GM19438 (cell line): ENCODE data around the gene DNAJC30.
A peak's percentile ranks its signal among the peaks of the same experiment; 100 is the strongest.
"Not testable (repeated sequence)": the region's sequence is repeated elsewhere in the genome, so short reads cannot be mapped to it uniquely, and the experiment has no call there.

Experiments used
- ATAC-seq: cut with Tn5 transposase; IDR thresholded peaks from one replicate; pipeline ENCODE4 v1.9.1; 2021; ENCODE audit warnings: low read depth; ENCODE audit not compliant: unreplicated experiment

The DNAJC30 gene

DNA sequence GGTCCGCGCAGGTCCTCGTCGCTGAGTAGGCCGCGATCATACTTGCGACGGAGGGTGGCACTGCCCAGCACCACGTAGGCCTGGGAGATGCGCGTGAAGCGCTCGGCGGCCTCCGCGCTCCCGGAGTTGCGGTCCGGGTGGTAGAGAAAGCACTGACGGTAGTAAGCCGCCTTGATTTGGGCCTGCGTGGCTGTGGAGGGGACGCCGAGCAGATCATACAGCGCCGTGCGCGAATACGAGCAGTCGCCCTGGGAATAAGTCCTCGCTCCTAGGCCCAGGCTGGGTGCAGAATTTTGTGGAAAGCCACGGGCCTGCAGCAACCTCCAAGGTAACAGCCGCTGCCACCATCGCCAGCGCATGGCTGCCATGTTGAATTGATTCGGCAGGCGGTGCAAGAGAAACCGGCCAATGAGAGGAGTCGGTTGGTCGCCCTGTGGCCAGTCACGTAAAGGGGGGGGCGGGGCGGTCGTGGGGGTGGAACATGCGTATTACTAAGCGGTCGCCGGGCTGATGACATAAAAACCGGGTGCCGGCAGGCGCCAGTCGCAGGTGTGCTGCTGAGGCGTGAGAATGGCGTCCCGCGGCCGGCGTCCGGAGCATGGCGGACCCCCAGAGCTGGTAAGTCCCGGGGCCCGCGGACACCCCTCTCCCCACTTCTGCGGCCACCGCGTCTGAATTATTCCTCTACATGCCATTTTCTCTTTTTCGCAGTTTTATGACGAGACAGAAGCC lies at the start of gene DNAJC30, which contains the start of gene BUD23:
Gene DNAJC30 (minus strand): TSS at position 398 of the 732 bp plus-strand sequence. CDS start 30 bp downstream, at position 368.
Gene BUD23 (plus strand): TSS at position 542 of the 732 bp plus-strand sequence. CDS start 29 bp downstream, at position 571.
- peak; percentile 75 for ATAC-seq

- ATAC-seq = no peak
These were observed 49.1 kb upstream of the DNAJC30 start for GRCh38 chr7:73732397-73732796.

DNA sequence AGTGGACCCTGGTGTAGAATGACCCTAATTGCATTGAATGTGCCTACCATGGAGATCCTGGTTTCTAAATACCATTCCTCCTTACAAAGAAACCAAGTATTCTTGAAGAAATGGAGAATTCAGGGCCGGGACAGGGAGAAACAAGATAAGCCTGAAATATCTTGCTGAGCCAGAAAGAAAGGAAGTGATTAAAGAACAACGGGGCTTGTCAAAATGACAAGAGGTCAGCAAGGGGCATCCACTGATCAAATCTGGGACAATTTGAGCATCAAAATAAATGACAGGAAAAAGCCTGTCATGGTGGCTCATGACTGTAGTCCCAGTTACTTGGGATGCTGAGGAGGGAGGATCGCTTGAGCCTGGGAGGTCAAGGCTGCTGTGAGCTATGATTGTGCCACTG lies 47.2 kb upstream of the DNAJC30 start:
- no peak for ATAC-seq

GRCh38 chr7:73728551-73728950 lies 45.3 kb upstream of the DNAJC30 start:
- no peak for ATAC-seq

DNA sequence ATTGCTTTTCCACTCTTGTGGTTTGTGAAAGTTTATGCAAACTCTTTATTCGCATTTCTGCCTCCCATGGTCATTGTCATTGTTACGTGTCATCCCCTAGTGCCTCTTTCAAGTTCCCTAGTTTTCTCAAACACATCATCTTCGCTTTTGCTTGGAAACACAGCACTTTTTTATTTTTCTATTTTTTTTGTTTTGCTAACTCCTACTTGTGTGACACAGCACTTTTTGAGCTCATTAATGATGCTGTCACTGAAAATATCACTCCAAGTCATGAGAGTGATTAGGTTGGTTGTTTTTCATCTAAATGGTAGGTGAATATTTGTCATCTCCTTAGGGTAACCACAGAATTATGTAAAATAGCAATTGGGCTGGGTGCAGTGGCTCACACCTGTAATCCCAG lies 44.7 kb upstream of the DNAJC30 start:
- ATAC-seq = no peak

- no peak for ATAC-seq
These were observed 42.8 kb upstream of the DNAJC30 start for GRCh38 chr7:73726083-73726466.

GRCh38 chr7:73723813-73724212 lies 40.6 kb upstream of the DNAJC30 start:
- no peak for ATAC-seq

DNA sequence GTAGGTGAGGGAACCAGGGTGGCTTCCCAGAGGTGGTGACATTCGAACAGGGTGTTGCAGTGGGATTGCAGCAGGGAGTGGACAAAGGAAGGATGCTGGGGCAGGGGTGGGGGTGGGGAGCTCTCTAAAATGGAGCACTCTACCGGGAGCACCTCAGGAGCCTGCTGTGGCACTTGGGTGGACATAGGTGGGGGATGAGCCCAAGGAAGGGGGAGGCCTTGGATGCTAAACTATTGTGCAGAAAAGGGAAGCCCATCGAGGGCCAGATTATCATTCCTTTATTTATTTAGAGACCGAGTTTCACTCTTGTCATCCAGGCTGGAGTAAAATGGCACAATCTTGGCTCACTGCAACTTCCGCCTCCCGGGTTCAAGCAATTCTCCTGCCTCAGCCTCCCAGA lies 39.5 kb upstream of the DNAJC30 start:
- ATAC-seq = no peak

DNA sequence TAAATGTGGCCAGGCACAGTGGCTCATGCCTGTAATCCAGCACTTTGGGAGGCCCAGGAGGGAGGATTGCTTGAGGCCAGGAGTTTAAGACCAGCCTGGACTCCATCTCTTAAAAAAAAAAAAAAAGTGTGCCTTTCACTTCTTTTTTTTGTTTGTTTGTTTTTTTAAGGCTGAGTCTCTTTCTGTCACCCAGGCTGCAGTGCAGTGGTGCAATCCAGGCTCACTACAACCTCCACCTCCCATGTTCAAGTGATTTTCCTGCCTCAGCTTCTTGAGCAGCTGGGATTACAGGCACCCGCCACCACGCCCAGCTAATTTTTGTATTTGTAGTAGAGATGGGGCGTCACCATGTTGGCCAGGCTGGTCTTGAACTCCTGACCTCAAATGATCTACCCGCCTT lies 38.9 kb upstream of the DNAJC30 start:
- ATAC-seq = not testable (repeated sequence)

DNA sequence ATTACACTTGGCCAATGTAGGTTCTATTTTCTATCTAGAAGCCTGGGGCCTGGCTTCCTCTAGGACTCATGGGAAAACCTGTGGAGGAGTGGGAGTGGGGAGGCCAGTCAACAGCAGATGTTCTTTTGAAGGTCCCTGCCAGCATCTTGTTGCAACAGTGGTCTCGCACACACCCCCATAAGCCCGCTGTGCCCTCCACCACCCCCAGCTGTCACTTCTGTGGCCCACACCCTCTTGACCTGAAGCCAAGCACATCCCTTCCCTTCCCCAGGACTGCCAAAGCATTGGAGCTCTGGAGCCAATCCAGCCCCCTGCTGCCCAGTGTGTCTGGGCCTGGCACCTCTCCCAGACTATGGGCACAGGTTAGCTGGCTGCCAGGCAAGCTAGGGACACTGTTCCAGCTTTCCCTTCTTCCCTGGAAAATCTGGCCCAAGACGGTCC lies 38.1 kb upstream of the DNAJC30 start:
- no peak for ATAC-seq

DNA sequence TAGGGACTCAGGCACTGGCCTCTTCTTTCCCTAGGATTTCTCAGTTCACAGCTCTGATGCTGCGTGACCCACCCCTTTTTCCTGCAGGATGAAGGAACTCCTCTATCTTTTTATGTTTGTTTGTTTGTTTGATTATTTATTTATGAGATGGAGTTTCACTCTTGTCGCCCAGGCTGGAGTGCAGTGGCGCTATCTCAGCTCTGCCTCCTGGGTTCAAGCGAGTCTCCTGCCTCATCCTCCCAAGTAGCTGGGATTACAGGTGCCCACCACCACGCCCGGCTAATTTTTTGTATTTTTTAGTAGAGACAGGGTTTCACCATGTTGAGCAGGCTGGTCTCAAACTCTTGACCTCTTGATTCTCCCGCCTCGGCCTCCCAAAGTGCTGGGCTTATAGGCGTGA lies 37.2 kb upstream of the DNAJC30 start:
- not testable (repeated sequence) for ATAC-seq

- no peak for ATAC-seq
These were observed 36.5 kb upstream of the DNAJC30 start for GRCh38 chr7:73719806-73720169.

- ATAC-seq = no peak
These were observed 35.9 kb upstream of the DNAJC30 start, which contains the start of gene STX1A for GRCh38 chr7:73718905-73719805. Gene STX1A, minus strand, starts transcription at chr7:73719669. Its CDS starts 38 bp downstream, at chr7:73719631.

GRCh38 chr7:73718438-73718881 lies 35.2 kb upstream of the DNAJC30 start:
- no peak for ATAC-seq

DNA sequence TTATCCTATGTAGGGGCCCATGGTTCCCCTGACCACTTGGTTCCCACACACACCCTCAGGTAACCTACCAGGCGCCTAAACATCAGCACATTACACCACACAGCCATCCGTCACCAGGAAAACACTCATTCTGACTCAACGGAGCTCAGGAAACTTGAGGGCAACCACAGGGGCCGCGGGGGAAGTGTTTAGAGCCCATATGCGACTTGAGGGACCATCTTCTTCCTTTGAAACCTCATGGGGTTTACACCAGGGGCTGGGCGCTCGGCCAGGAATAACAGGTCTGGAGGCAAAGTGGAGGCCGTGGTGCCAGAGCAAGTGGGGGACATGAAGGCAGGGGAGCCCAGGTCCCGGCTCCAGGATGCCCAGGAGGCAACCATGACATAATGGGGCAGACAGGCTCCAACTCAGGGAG lies 34.7 kb upstream of the DNAJC30 start:
- ATAC-seq = peak; percentile 44

GRCh38 chr7:73717025-73717807 lies 34.0 kb upstream of the DNAJC30 start:
- ATAC-seq = no peak

DNA sequence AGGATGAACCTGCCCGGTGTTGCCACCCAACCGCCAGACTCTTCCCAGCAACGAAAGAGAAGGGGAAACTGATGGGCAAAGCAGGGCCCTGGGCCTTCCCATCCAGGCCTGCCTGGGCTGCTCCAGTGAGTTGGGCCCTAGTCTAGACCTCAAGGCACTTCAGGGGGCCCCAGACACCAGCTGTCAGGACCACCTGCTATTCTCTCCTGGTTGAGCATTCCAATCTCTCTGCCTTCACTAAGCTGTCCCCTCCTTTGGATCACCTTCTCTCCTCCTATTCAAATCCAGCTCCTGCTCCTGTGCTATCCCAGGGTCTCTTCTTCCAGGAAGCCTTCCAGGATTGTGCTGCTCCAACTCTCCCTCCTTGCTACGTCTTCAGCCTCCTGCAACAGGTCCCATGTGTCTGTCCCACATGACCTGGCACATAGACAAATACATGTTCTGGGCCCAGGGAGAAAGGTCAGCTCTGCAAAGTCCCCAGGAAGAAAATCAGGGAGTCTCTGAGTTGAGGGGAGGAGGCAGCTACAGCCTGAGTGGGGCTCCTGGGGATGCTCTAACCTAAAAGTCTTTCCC lies 33.2 kb upstream of the DNAJC30 start:
- ATAC-seq = no peak

- ATAC-seq = no peak
These were observed 32.5 kb upstream of the DNAJC30 start for GRCh38 chr7:73715648-73716317.

DNA sequence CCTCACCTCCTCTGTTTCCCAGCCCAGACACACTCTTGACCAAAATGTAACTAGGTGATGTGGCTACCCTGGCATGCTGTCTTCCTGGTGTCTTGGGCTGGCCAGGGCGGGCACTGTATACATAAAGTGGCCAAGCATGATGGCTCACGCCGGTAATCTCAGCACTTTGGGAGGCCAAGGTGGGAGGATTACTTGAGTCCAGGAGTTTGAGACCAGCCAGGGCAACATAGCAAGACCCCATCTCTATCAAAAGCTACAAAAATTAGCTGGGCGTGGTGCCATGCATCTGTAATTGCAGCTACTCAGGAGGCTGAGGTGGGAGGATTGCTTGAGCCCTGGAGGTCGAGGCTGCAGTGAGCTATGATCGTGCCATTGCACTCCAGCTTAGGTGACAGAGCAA lies 30.1 kb upstream of the DNAJC30 start:
- ATAC-seq = not testable (repeated sequence)

DNA sequence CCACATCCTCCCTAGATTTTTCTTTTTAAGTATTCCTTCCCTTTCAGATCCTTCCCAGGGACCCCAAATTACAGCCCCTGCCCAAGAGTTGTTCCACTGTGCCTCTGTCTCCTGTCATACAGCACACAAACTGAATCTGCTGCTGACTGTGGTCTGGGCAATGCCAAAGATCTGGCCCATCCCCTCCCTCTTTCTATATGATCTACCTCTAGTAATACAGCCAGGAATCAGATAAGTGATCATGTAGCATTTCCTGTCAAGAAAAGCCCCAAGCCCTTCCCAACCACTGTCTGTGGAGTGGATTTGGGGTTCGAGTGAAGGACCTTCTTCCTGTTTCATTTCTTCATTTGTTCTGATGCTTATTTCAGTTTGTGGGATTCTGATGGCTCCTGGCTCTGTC lies 29.5 kb upstream of the DNAJC30 start:
- ATAC-seq = no peak
